ENCODE results near the gene NR4A1.

Gene NR4A1

DNA sequence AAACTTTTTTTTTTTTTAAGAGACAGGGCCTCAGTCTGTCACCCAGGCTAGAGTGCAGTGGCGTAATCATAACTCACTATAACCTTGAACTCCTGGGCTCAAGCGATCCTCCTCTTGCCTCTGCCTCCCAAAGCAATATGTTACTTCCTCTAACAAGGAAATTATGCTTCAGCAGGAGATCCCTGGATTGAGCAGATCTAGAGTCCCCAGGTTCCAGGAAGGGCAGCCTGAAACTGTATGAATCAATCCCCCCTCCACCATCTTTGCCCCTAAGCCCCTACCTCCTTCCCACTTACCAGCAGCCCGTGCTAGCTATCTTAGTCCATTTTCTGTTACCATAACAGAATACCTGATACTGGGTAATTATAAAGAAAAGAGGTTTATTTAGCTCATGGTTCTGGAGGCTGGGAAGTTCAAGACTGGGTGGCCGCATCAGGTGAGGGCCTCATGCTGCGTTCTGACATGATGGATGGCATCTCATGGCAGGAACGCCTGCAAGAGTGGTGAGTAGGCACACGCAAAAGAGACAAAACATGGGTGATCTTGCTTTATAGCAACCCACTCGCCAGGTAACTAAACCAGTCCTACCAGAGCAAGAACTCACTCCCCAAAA, 39.5 kb upstream of the NR4A1 start:
- no peak for DNase-seq (ENCODE audit: low read depth)
- TF ChIP-seq CTCF (IDR thresholded peaks at IDR 0.05; ENCODE audit: low read length, missing control alignments), result no peak
- H3K4me3 ChIP-seq (replicated peaks; ENCODE audit: low read depth, low read length), result no peak overlapping the region

DNA sequence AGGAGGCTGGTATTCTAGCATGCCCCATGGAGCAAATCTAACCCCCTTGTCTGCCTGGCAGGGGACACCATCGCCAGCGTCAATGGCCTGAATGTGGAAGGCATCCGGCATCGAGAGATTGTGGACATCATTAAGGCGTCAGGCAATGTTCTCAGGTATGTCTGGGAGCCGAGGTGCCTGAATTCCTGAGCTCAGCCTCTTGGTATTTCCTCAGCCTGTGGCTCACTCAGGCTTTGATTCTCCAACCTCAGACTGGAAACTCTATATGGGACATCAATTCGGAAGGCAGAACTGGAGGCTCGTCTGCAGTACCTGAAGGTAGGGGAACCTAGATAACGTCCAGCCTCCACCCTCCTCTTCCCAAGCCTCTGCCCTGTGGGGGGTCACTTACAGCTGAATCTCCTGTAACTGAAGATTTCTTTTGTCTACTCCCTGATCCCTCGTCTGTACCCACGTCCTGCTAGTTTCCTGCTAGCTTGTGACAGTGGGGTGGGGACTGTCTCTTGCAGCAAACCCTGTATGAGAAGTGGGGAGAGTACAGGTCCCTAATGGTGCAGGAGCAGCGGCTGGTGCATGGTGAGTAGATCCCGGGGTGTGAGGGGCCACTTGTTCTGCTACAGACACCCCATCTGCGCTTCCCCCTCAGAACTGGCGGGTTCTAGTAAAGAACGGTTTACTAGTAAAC, 37.5 kb upstream of the NR4A1 start:
- TF ChIP-seq CTCF (IDR thresholded peaks at IDR 0.05; ENCODE audit: low read length, missing control alignments), result no peak
- H3K4me3 ChIP-seq (replicated peaks; ENCODE audit: low read depth, low read length), result no peak overlapping the region
- no peak for DNase-seq (ENCODE audit: low read depth)

- DNase-seq (ENCODE audit: low read depth), result no peak
- TF ChIP-seq CTCF (IDR thresholded peaks at IDR 0.05; ENCODE audit: low read length, missing control alignments), result no peak
- H3K4me3 ChIP-seq (replicated peaks; ENCODE audit: low read depth, low read length), result no peak overlapping the region
Observed at GRCh38 chr12:52014567-52015530, 36.4 kb upstream of the NR4A1 start.

- TF ChIP-seq CTCF (IDR thresholded peaks at IDR 0.05; ENCODE audit: low read length, missing control alignments), result no peak
- no peak for DNase-seq (ENCODE audit: low read depth)
- H3K4me3 ChIP-seq (replicated peaks; ENCODE audit: low read depth, low read length), result no peak overlapping the region
Observed at GRCh38 chr12:52015532-52016041, 35.7 kb upstream of the NR4A1 start.

DNA sequence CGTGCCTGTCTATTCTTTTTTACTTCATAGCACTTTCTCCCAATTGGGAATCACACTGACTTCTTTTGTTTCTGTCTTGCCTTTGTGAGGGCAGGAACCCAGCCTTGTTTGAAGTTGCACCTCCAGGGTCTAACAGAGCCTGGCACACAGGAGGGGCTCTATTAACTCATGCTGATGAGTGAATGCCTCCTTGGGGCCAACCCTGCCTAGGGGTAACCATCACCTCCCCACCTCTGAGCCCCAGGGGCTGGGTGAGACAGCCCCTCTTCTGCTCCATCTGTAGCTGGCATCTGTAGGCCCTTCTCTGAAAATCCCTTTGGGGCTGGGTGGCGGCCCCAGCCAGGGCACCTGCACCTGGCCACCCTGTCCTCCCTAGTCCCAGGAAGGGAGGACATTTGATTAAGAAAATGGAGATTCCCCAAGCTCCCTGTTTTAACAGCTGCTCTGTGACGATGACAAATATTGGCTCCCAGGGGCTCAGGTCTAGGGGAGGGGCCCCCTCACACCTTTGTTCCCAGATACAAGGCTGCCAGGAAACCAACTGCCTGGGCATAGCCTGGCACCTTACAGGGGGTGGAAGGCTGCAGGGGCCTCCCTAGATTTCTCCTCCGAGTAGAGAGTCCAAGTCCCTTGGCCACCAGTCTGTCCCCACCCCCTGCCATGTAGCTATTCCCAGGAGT, 32.7 kb upstream of the NR4A1 start:
- no peak for DNase-seq (ENCODE audit: low read depth)
- TF ChIP-seq CTCF (IDR thresholded peaks at IDR 0.05; ENCODE audit: low read length, missing control alignments), result no peak
- H3K4me3 ChIP-seq (replicated peaks; ENCODE audit: low read depth, low read length), result no peak overlapping the region

GRCh38 chr12:52019113-52019770, 32.0 kb upstream of the NR4A1 start:
- no peak for TF ChIP-seq CTCF (IDR thresholded peaks at IDR 0.05; ENCODE audit: low read length, missing control alignments)
- DNase-seq (ENCODE audit: low read depth), result no peak
- H3K4me3 ChIP-seq (replicated peaks; ENCODE audit: low read depth, low read length), result no peak overlapping the region

Measured in fibroblast of pulmonary artery (primary cell).